HEK293T (cell line): ENCODE results near the gene SLC25A42.

ENCODE experiments used
- CTCF ChIA-PET: fragments of 350-600 bp; formaldehyde crosslinking; extraction: SDS; loops from one replicate; lab custom pipeline; 2021; ENCODE audit warnings: antibody characterized with exemption, inconsistent platforms; lab: Yijun Ruan, JAX
- POLR2A ChIA-PET: fragments of 350-600 bp; formaldehyde crosslinking; extraction: SDS; loops from one replicate; lab custom pipeline; 2020; ENCODE audit warnings: antibody characterized with exemption, inconsistent platforms; lab: Yijun Ruan, JAX
- DNase-seq: peaks from one replicate; pipeline ENCODE4 v3.0.0; 2012; ENCODE audit warnings: mixed read lengths; ENCODE audit errors: extremely low spot score
- ARNT ChIP-seq: fragments of 450-650 bp; IDR thresholded peaks from 2 replicates; pipeline ENCODE4 v1.6.1; 2017; ENCODE audit warnings: mild to moderate bottlenecking
- BHLHE40 ChIP-seq: fragments of 450-650 bp; IDR thresholded peaks from 2 replicates; pipeline ENCODE4 v1.6.1; 2016; ENCODE audit warnings: mild to moderate bottlenecking, moderate library complexity, borderline replicate concordance
- CTBP1 ChIP-seq: fragments of 450-650 bp; IDR thresholded peaks from 2 replicates; pipeline ENCODE4 v1.6.1; 2016; ENCODE audit warnings: borderline replicate concordance
- ELF4 ChIP-seq: fragments of 450-650 bp; IDR thresholded peaks from 2 replicates; pipeline ENCODE4 v1.6.1; 2017; ENCODE audit warnings: antibody characterized with exemption
- FOXA1 ChIP-seq: fragments of 450-650 bp; IDR thresholded peaks from 2 replicates; pipeline ENCODE4 v1.6.1; 2016; ENCODE audit warnings: mild to moderate bottlenecking
- FOXK2 ChIP-seq: fragments of 450-650 bp; IDR thresholded peaks from 2 replicates; pipeline ENCODE4 v1.6.1; 2016; ENCODE audit warnings: mild to moderate bottlenecking
- FOXM1 ChIP-seq: fragments of 450-650 bp; IDR thresholded peaks from 2 replicates; pipeline ENCODE4 v1.6.1; 2017; ENCODE audit warnings: mild to moderate bottlenecking, borderline replicate concordance
- HDGF ChIP-seq: fragments of 450-650 bp; IDR thresholded peaks from 2 replicates; pipeline ENCODE4 v1.6.1; 2017; ENCODE audit warnings: antibody characterized with exemption, borderline replicate concordance
- L3MBTL2 ChIP-seq: fragments of 450-650 bp; conservative IDR thresholded peaks from 2 replicates; pipeline ENCODE4 v1.6.1; 2016; ENCODE audit warnings: mild to moderate bottlenecking
- LEF1 ChIP-seq: fragments of 450-650 bp; IDR thresholded peaks from 2 replicates; pipeline ENCODE4 v1.6.1; 2017; ENCODE audit warnings: mild to moderate bottlenecking, borderline replicate concordance
- NFRKB ChIP-seq: fragments of 450-650 bp; IDR thresholded peaks from 2 replicates; pipeline ENCODE4 v1.6.1; 2016; ENCODE audit warnings: mild to moderate bottlenecking, moderate library complexity
- SP1 ChIP-seq: fragments of 450-650 bp; IDR thresholded peaks from 2 replicates; pipeline ENCODE4 v1.6.1; 2017
- SUZ12 ChIP-seq: fragments of 450-650 bp; IDR thresholded peaks from 2 replicates; pipeline ENCODE4 v1.6.1; 2016; ENCODE audit warnings: mild to moderate bottlenecking
- TARDBP ChIP-seq: fragments of 450-650 bp; IDR thresholded peaks from 2 replicates; pipeline ENCODE4 v1.6.1; 2016
- ZNF384 ChIP-seq: fragments of 450-650 bp; IDR thresholded peaks from 2 replicates; pipeline ENCODE4 v1.6.1; 2016
- TF ChIP-seq, protein P1 (sequence below): fragments of 450-650 bp; IDR thresholded peaks from 2 replicates; pipeline ENCODE4 v1.6.1; 2016

The SLC25A42 gene

DNA sequence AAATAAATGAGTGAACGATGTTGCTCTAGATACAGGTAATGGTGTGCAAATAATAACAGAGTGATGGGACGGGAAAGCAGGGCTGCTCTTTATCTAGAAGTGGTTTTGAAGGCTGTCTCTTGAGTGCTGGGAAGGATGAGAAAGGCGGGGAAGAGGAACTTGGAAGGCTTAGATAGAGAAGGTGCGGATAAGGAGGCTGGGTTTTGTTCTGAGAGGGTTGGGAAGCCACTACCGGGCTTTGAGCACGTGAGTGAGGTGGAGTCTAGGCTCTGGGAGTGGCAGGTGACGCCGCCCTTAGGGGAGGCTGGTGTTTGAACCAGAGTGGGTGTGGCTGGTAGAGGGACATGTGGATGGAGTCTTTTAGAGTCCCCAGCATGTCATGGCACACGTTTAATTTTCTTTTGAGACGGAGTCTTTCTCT is 29.6 kb upstream of the SLC25A42 start:
- DNase-seq: peak; percentile 77
- ChIA-PET POLR2A (no interaction called here), CTCF (no interaction called here)
- TF ChIP-seq ARNT (no peak), BHLHE40 (no peak; the same call in 1 of the 2 replicates), FOXA1 (no peak), L3MBTL2 (no peak)
- TF ChIP-seq, protein P1, sequence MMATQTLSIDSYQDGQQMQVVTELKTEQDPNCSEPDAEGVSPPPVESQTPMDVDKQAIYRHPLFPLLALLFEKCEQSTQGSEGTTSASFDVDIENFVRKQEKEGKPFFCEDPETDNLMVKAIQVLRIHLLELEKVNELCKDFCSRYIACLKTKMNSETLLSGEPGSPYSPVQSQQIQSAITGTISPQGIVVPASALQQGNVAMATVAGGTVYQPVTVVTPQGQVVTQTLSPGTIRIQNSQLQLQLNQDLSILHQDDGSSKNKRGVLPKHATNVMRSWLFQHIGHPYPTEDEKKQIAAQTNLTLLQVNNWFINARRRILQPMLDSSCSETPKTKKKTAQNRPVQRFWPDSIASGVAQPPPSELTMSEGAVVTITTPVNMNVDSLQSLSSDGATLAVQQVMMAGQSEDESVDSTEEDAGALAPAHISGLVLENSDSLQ: peak; percentile 92

DNA sequence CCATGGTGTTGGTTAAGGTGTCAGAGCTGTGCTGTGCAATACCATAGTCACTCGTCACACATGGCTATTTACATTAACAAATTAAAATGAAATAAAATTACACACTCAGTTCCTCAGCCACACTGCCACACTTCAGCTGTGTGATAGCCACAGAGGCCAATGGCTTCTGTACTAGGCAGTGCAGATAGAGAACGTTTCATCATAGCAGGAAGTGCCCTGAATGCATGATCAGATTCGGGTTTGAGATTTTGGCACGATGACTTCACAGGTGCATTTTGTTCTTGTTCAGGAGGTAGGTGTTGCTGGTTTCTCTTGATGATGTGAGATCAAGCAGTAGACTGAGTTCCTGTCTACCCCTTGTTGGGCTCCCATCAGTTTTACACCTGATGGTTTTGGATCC is 23.9 kb upstream of the SLC25A42 start:
- no peak for DNase-seq
- CTCF ChIA-PET: no interaction called here
- TF ChIP-seq L3MBTL2: no peak
- no peak for TF ChIP-seq TARDBP
- TF ChIP-seq CTBP1: no peak
- no peak for TF ChIP-seq FOXM1
- TF ChIP-seq FOXA1: no peak
- no peak for TF ChIP-seq SUZ12
- TF ChIP-seq ARNT: no peak
- no peak for TF ChIP-seq ZNF384
- no peak for TF ChIP-seq SP1
- TF ChIP-seq BHLHE40: no peak
- TF ChIP-seq, protein P1: no peak
- TF ChIP-seq HDGF: no peak
- no peak for TF ChIP-seq LEF1
- POLR2A ChIA-PET: no interaction called here

- ChIA-PET POLR2A (no interaction called here), CTCF (no interaction called here)
- no peak for TF ChIP-seq SUZ12
- no peak for TF ChIP-seq FOXM1
- TF ChIP-seq SP1: no peak
- no peak for TF ChIP-seq CTBP1
- no peak for TF ChIP-seq NFRKB
- no peak for TF ChIP-seq BHLHE40
- TF ChIP-seq ZNF384: no peak
- DNase-seq: no peak
These were observed 23.4 kb upstream of the SLC25A42 start for GRCh38 chr19:19040417-19040816.

DNA sequence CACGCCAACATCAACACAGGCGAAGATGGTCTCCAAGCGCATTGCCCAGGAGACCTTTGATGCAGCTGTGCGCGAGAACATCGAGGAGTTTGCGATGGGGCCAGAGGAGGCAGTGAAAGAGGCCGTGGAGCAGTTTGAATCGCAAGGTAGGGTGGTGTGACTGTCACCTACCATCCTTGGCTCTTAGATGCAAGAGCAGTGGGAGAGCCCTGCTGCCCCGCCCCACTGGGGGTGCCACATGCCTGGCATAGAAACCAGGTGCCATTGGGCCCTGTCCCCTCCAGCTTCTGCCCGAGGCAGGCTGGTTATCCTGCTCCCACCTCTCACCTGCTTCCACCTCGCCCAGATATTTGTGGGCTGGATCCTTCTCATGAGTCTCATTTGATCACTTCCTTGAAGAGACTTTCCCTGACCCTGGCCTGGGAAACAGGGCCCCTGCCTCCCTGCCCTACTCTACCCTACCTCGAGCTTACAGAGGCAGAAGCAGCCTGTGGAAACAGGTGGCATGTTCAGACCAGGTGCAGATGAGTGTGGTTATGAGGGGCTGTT is 21.0 kb upstream of the SLC25A42 start:
- CTCF ChIA-PET: no interaction called here
- POLR2A ChIA-PET: no interaction called here
- no peak for TF ChIP-seq TARDBP
- TF ChIP-seq FOXA1: no peak
- no peak for TF ChIP-seq L3MBTL2
- no peak for DNase-seq

- no peak for DNase-seq
- CTCF ChIA-PET: no interaction called here
- TF ChIP-seq NFRKB (no peak), FOXM1 (no peak), FOXA1 (no peak)
- POLR2A ChIA-PET: no interaction called here
These were observed 20.3 kb upstream of the SLC25A42 start for GRCh38 chr19:19043481-19043880.

- POLR2A ChIA-PET: interaction anchor here (1.0 kb wide), 1 partner anchor 19 kb away, joined by 4 read pairs; no protein-coding TSS in a partner anchor
- no peak for DNase-seq
- CTCF ChIA-PET: no interaction called here
- TF ChIP-seq SP1 (no peak), NFRKB (no peak), LEF1 (no peak), FOXK2 (no peak), L3MBTL2 (no peak), FOXA1 (no peak), CTBP1 (no peak), BHLHE40 (no peak), FOXM1 (no peak), ZNF384 (no peak), SUZ12 (no peak)
- TF ChIP-seq, protein P1: no peak
These were observed 19.9 kb upstream of the SLC25A42 start for GRCh38 chr19:19043881-19044280.

DNA sequence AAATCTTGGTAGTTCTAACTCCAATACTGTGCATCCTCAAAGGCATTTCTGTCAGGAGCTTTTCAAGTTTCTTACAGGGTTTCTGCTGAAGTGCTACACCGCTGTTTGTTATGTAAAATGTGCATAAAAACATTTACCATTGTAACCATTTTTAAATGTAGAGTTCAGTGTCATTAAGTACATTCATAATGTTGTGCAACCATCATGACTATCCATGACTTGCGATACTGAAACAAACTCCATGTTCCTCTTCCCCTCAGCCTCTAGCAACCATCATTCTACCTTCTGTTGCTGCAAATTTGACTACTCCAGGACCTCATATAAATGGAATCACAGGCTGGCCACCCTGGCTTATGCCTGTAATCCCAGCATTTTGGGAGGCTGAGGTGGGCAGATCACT is 14.4 kb upstream of the SLC25A42 start:
- TF ChIP-seq BHLHE40 (no peak), NFRKB (no peak), SP1 (no peak), TARDBP (no peak), L3MBTL2 (no peak), CTBP1 (no peak), ELF4 (no peak), HDGF (no peak), ZNF384 (no peak), FOXK2 (no peak), FOXM1 (no peak), SUZ12 (no peak), LEF1 (no peak), FOXA1 (no peak), ARNT (no peak)
- TF ChIP-seq, protein P1: no peak
- POLR2A ChIA-PET: no interaction called here
- CTCF ChIA-PET: no interaction called here

More for the DNA sequence above, 14.4 kb upstream of the SLC25A42 start:
- DNase-seq: no peak
